ENCODE measurements around the gene GPC6.

Gene GPC6

DNA sequence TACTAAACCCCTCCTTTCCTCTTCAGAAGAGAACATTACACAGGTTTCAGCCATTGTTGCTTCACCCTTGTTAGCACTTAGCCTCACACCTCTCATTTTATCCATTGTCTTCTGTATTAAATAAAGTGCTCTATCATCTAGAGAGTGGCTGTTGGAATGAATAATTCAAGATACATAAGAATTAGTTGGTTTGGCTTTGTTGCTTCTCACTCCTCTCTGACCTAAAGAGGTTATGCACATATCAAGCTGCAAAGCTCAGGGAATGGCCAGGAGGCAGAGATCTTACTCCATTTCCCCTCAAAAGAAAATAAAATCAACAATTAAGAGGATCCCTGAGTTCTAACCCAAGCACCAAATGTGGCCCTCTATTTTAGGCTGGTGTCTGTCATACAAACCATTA, 1173.2 kb downstream of the GPC6 start:
- Histone ChIP-seq H3K36me3 (ENCODE audit: insufficient read depth, low read length) (no peaks in the 10 kb centered on the region), H3K27ac (ENCODE audit: low read depth, low read length, poor library complexity, severe bottlenecking) (no peak overlapping the region), H3K27me3 (ENCODE audit: insufficient read depth, low read length) (no peaks in the 10 kb centered on the region), H2AFZ (ENCODE audit: low read length) (no peak overlapping the region), H3K4me1 (ENCODE audit: insufficient read depth, low read length, severe bottlenecking) (no peaks in the 10 kb centered on the region), H3K9me2 (ENCODE audit: low read depth, low read length) (no peaks in the 10 kb centered on the region), H3K4me3 (ENCODE audit: low read depth, low read length, poor library complexity, severe bottlenecking) (no peak overlapping the region), H3K4me2 (ENCODE audit: low read length) (no peak overlapping the region), H3F3A (ENCODE audit: insufficient read depth, low read length) (no peaks in the 10 kb centered on the region), H3K9ac (ENCODE audit: low read length) (no peak overlapping the region), H3K9me3 (ENCODE audit: low read length) (no peaks in the 10 kb centered on the region), H3K79me2 (ENCODE audit: insufficient read depth, low read length) (no peaks in the 10 kb centered on the region), H4K20me1 (ENCODE audit: insufficient read depth, low read length) (no peaks in the 10 kb centered on the region)
- TF ChIP-seq EZH2 (IDR thresholded peaks at IDR 0.05; ENCODE audit: borderline replicate concordance, low read length): no peak
- TF ChIP-seq, protein P1, sequence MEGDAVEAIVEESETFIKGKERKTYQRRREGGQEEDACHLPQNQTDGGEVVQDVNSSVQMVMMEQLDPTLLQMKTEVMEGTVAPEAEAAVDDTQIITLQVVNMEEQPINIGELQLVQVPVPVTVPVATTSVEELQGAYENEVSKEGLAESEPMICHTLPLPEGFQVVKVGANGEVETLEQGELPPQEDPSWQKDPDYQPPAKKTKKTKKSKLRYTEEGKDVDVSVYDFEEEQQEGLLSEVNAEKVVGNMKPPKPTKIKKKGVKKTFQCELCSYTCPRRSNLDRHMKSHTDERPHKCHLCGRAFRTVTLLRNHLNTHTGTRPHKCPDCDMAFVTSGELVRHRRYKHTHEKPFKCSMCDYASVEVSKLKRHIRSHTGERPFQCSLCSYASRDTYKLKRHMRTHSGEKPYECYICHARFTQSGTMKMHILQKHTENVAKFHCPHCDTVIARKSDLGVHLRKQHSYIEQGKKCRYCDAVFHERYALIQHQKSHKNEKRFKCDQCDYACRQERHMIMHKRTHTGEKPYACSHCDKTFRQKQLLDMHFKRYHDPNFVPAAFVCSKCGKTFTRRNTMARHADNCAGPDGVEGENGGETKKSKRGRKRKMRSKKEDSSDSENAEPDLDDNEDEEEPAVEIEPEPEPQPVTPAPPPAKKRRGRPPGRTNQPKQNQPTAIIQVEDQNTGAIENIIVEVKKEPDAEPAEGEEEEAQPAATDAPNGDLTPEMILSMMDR (IDR thresholded peaks at IDR 0.05; ENCODE audit: low read length): no peak

- Histone ChIP-seq H2AFZ (ENCODE audit: low read length) (no peak overlapping the region), H4K20me1 (ENCODE audit: insufficient read depth, low read length) (no peaks in the 10 kb centered on the region), H3K9ac (ENCODE audit: low read length) (no peak overlapping the region), H3K79me2 (ENCODE audit: insufficient read depth, low read length) (no peaks in the 10 kb centered on the region), H3K9me2 (ENCODE audit: low read depth, low read length) (no peaks in the 10 kb centered on the region), H3F3A (ENCODE audit: insufficient read depth, low read length) (no peaks in the 10 kb centered on the region), H3K9me3 (ENCODE audit: low read length) (no peaks in the 10 kb centered on the region), H3K27ac (ENCODE audit: low read depth, low read length, poor library complexity, severe bottlenecking) (no peak overlapping the region), H3K27me3 (ENCODE audit: insufficient read depth, low read length) (no peaks in the 10 kb centered on the region), H3K36me3 (ENCODE audit: insufficient read depth, low read length) (no peaks in the 10 kb centered on the region), H3K4me2 (ENCODE audit: low read length) (no peak overlapping the region), H3K4me3 (ENCODE audit: low read depth, low read length, poor library complexity, severe bottlenecking) (no peak overlapping the region), H3K4me1 (ENCODE audit: insufficient read depth, low read length, severe bottlenecking) (no peaks in the 10 kb centered on the region)
- TF ChIP-seq, protein P1 (IDR thresholded peaks at IDR 0.05; ENCODE audit: low read length): no peak
- TF ChIP-seq EZH2 (IDR thresholded peaks at IDR 0.05; ENCODE audit: borderline replicate concordance, low read length): no peak
These were observed 1174.3 kb downstream of the GPC6 start for GRCh38 chr13:94400874-94401273.

GRCh38 chr13:94408314-94409036, 1181.9 kb downstream of the GPC6 start:
- Histone ChIP-seq H3K4me2 (ENCODE audit: low read length) (no peak overlapping the region), H3K9me2 (ENCODE audit: low read depth, low read length) (no peaks in the 10 kb centered on the region), H3K9ac (ENCODE audit: low read length) (no peak overlapping the region), H2AFZ (ENCODE audit: low read length) (no peak overlapping the region), H3F3A (ENCODE audit: insufficient read depth, low read length) (no peaks in the 10 kb centered on the region), H4K20me1 (ENCODE audit: insufficient read depth, low read length) (no peaks in the 10 kb centered on the region), H3K27ac (ENCODE audit: low read depth, low read length, poor library complexity, severe bottlenecking) (no peak overlapping the region), H3K4me3 (ENCODE audit: low read depth, low read length, poor library complexity, severe bottlenecking) (no peak overlapping the region), H3K27me3 (ENCODE audit: insufficient read depth, low read length) (no peaks in the 10 kb centered on the region), H3K9me3 (ENCODE audit: low read length) (no peaks in the 10 kb centered on the region), H3K79me2 (ENCODE audit: insufficient read depth, low read length) (no peaks in the 10 kb centered on the region), H3K36me3 (ENCODE audit: insufficient read depth, low read length) (no peaks in the 10 kb centered on the region), H3K4me1 (ENCODE audit: insufficient read depth, low read length, severe bottlenecking) (no peaks in the 10 kb centered on the region)
- TF ChIP-seq, protein P1 (IDR thresholded peaks at IDR 0.05; ENCODE audit: low read length): no peak
- no peak for TF ChIP-seq EZH2 (IDR thresholded peaks at IDR 0.05; ENCODE audit: borderline replicate concordance, low read length)

Data from OCI-LY1 (cell line).